GM19395 (cell line): ENCODE results near the gene ABCB4.
"Not testable (repeated sequence)": the region's sequence is repeated elsewhere in the genome, so short reads cannot be mapped to it uniquely, and the experiment has no call there.

Experiments
- ATAC-seq: cut with Tn5 transposase; IDR thresholded peaks from one replicate; pipeline ENCODE4 v1.9.1; 2021; ENCODE audit warnings: mild to moderate bottlenecking, moderate library complexity; ENCODE audit not compliant: unreplicated experiment

ABCB4 gene

GRCh38 chr7:87479951-87480350 is 4.5 kb upstream of the ABCB4 start:
- ATAC-seq: no peak

GRCh38 chr7:87476179-87476557 is 688 bp upstream of the ABCB4 start:
- no peak for ATAC-seq

GRCh38 chr7:87474533-87475358 is 734 bp downstream of the ABCB4 start:
- ATAC-seq: peak; percentile 75

GRCh38 chr7:87473986-87474385 is 1.5 kb downstream of the ABCB4 start:
- peak; percentile 18 for ATAC-seq

GRCh38 chr7:87473192-87473591 is 2.3 kb downstream of the ABCB4 start:
- ATAC-seq: no peak

GRCh38 chr7:87471473-87471872 is 4.0 kb downstream of the ABCB4 start:
- no peak for ATAC-seq

- ATAC-seq: not testable (repeated sequence)
Measured at GRCh38 chr7:87469204-87469603, 6.3 kb downstream of the ABCB4 start.

GRCh38 chr7:87465534-87465880 is 10.0 kb downstream of the ABCB4 start:
- ATAC-seq: not testable (repeated sequence)

GRCh38 chr7:87464830-87465533 is 10.5 kb downstream of the ABCB4 start:
- not testable (repeated sequence) for ATAC-seq

- ATAC-seq: no peak
Measured at GRCh38 chr7:87463982-87464381, 11.5 kb downstream of the ABCB4 start.

GRCh38 chr7:87460444-87460843 is 15.0 kb downstream of the ABCB4 start:
- not testable (repeated sequence) for ATAC-seq

GRCh38 chr7:87459941-87460340 is 15.5 kb downstream of the ABCB4 start:
- ATAC-seq: no peak

- ATAC-seq: no peak
Measured at GRCh38 chr7:87458148-87458547, 17.3 kb downstream of the ABCB4 start.

GRCh38 chr7:87456247-87456646 is 19.2 kb downstream of the ABCB4 start:
- ATAC-seq: no peak

GRCh38 chr7:87452279-87452678 is 23.2 kb downstream of the ABCB4 start:
- no peak for ATAC-seq

GRCh38 chr7:87451187-87451586 is 24.3 kb downstream of the ABCB4 start:
- ATAC-seq: no peak

GRCh38 chr7:87450706-87451105 is 24.8 kb downstream of the ABCB4 start:
- no peak for ATAC-seq

- ATAC-seq: no peak
Measured at GRCh38 chr7:87448388-87448787, 27.1 kb downstream of the ABCB4 start.

- no peak for ATAC-seq
Measured at GRCh38 chr7:87447116-87447635, 28.3 kb downstream of the ABCB4 start.

GRCh38 chr7:87445897-87446296 is 29.6 kb downstream of the ABCB4 start:
- peak; percentile 99 for ATAC-seq

GRCh38 chr7:87435546-87435945 is 39.9 kb downstream of the ABCB4 start:
- ATAC-seq: no peak

- no peak for ATAC-seq
Measured at GRCh38 chr7:87432536-87432935, 42.9 kb downstream of the ABCB4 start.
